Measurements from ENCODE around the gene SPRED2.

- TF ChIP-seq CTCF (IDR thresholded peaks at IDR 0.05) (no peak), POLR2A (IDR thresholded peaks at IDR 0.05) (no peak)
Measured at GRCh38 chr2:65354773-65355172, 77.6 kb downstream of the SPRED2 start.

Measured in uterus (tissue), 2 donors.